ENCODE results near the gene VILL.
A peak's percentile ranks its signal among the peaks of the same experiment; 100 is the strongest.

GRCh38 chr3:37996785-37997301 lies 6.3 kb downstream of the VILL start:
- TF ChIP-seq CTCF (IDR thresholded peaks at IDR 0.05) (peak; percentile 81 to 93 (median 92)), POLR2A (IDR thresholded peaks at IDR 0.05) (no peak)

Data from adrenal gland (tissue), 5 donors.